IMR-90 (cell line): ENCODE data around the gene CDH22. TPM values are rescaled to one million over a fixed set of nuclear protein-coding genes. Genes with fewer than 3 reads are reported as not detected.

Experiments
- ATAC-seq: fragments of 200-7000 bp; cut with Tn5 transposase; 2 replicates; pipeline ENCODE4 v1.9.1; 2020; ENCODE audit warnings: low read depth, mild to moderate bottlenecking, moderate library complexity
- BruUV-seq: library from RNA; stranded (reverse); fragments of 400-500 nt; replicated peaks from 2 replicates; lab custom pipeline; 2021; lab: Mats Ljungman, UMichigan
- CTCF ChIA-PET: fragments of 300-600 bp; formaldehyde crosslinking; extraction: SDS; loops from one replicate; lab custom pipeline; 2021; ENCODE audit warnings: antibody characterized with exemption; lab: Yijun Ruan, JAX
- POLR2A ChIA-PET: fragments of 300-600 bp; sonication (Branson Sonifier 250); formaldehyde crosslinking; loops from one replicate; lab custom pipeline; 2022; ENCODE audit warnings: antibody characterized with exemption; ENCODE audit not compliant: unreplicated experiment; lab: Charles Lee
- DNase-seq: peaks from one replicate; pipeline ENCODE4 v3.0.0; 2013
- H2AFZ ChIP-seq: replicated peaks from 2 replicates; pipeline ENCODE3; 2013; ENCODE audit warnings: low read length, mild to moderate bottlenecking; ENCODE audit not compliant: poor library complexity
- H2AK5ac ChIP-seq: 2 replicates; pipeline ENCODE4 v1.6.1; 2013; ENCODE audit warnings: low read depth, low read length, inconsistent platforms
- H2AK9ac ChIP-seq: replicated peaks from 2 replicates; pipeline ENCODE3; 2013; ENCODE audit warnings: mild to moderate bottlenecking, low read depth, low read length, moderate library complexity; ENCODE audit not compliant: poor library complexity
- H2BK120ac ChIP-seq: 2 replicates; pipeline ENCODE4 v1.6.1; 2013; ENCODE audit warnings: low read depth, low read length, inconsistent platforms
- H2BK15ac ChIP-seq: 3 replicates; pipeline ENCODE4 v1.6.1; 2013; ENCODE audit warnings: low read depth, low read length, inconsistent platforms
- H2BK20ac ChIP-seq: 2 replicates; pipeline ENCODE4 v1.6.1; 2013; ENCODE audit warnings: low read depth, mild to moderate bottlenecking, inconsistent platforms, low read length, moderate library complexity
- H2BK5ac ChIP-seq: 2 replicates; pipeline ENCODE4 v1.6.1; 2013; ENCODE audit warnings: mild to moderate bottlenecking, low read depth, low read length, inconsistent platforms; ENCODE audit not compliant: poor library complexity, severe bottlenecking
- H3K14ac ChIP-seq: replicated peaks from 2 replicates; pipeline ENCODE4 v1.6.1; 2013; ENCODE audit warnings: low read depth, low read length, inconsistent platforms
- H3K18ac ChIP-seq: 2 replicates; pipeline ENCODE4 v1.6.1; 2013; ENCODE audit warnings: low read depth, low read length, control low read depth
- H3K23ac ChIP-seq: 2 replicates; pipeline ENCODE4 v1.6.1; 2013; ENCODE audit warnings: low read depth, low read length, inconsistent platforms
- H3K27ac ChIP-seq: 2 replicates; pipeline ENCODE4 v1.5.1; 2013; ENCODE audit warnings: mild to moderate bottlenecking, control low read depth, low read length; ENCODE audit not compliant: insufficient read depth
- H3K27me3 ChIP-seq: 2 replicates; pipeline ENCODE4 v1.6.1; 2013; ENCODE audit warnings: low read length; ENCODE audit not compliant: control insufficient read depth, insufficient read depth
- H3K36me3 ChIP-seq: 2 replicates; pipeline ENCODE4 v1.6.1; 2013; ENCODE audit warnings: low read length, mixed read lengths; ENCODE audit not compliant: control insufficient read depth, insufficient read depth
- H3K4ac ChIP-seq: 2 replicates; pipeline ENCODE4 v1.6.1; 2013; ENCODE audit warnings: low read depth, low read length, inconsistent platforms
- H3K4me1 ChIP-seq: 2 replicates; pipeline ENCODE4 v1.6.1; 2013; ENCODE audit warnings: low read length, mixed read lengths; ENCODE audit not compliant: control insufficient read depth, insufficient read depth
- H3K4me2 ChIP-seq: 2 replicates; pipeline ENCODE4 v1.6.1; 2013; ENCODE audit warnings: low read depth, mild to moderate bottlenecking, control low read depth, low read length, moderate library complexity
- H3K4me3 ChIP-seq: 2 replicates; pipeline ENCODE4 v1.5.1; 2013; ENCODE audit warnings: low read depth, mild to moderate bottlenecking, control low read depth, low read length, moderate library complexity; ENCODE audit not compliant: insufficient read depth
- H3K56ac ChIP-seq: 2 replicates; pipeline ENCODE4 v1.6.1; 2013; ENCODE audit warnings: low read length, inconsistent platforms; ENCODE audit not compliant: insufficient read depth; ENCODE audit errors: extremely low read depth
- H3K79me1 ChIP-seq, 2 experiments: 2 replicates each; pipeline ENCODE4 v1.6.1; 2013; ENCODE audit warnings: low read length in 2 of 2, inconsistent platforms in 1 of 2, low read depth in 1 of 2
- H3K9ac ChIP-seq: 2 replicates; pipeline ENCODE4 v1.6.1; 2013; ENCODE audit warnings: low read depth, low read length, control low read depth
- H3K9me1 ChIP-seq: 2 replicates; pipeline ENCODE4 v1.6.1; 2013; ENCODE audit warnings: low read length, inconsistent platforms; ENCODE audit not compliant: insufficient read depth
- H3K9me3 ChIP-seq: 2 replicates; pipeline ENCODE4 v1.6.1; 2013; ENCODE audit warnings: low read length; ENCODE audit not compliant: control insufficient read depth, insufficient read depth
- H4K20me1 ChIP-seq: 2 replicates; pipeline ENCODE4 v1.6.1; 2013; ENCODE audit warnings: low read length, inconsistent platforms; ENCODE audit not compliant: insufficient read depth
- H4K5ac ChIP-seq: 2 replicates; pipeline ENCODE4 v1.6.1; 2013; ENCODE audit warnings: mild to moderate bottlenecking, low read depth, low read length, control low read depth
- H4K8ac ChIP-seq, 2 experiments: 2 replicates each; pipeline ENCODE4 v1.6.1; 2013; ENCODE audit warnings: low read depth in 2 of 2, low read length in 2 of 2, control low read depth in 1 of 2, inconsistent platforms in 1 of 2
- H4K91ac ChIP-seq: 2 replicates; pipeline ENCODE4 v1.6.1; 2013; ENCODE audit warnings: low read depth, low read length, inconsistent platforms; ENCODE audit not compliant: insufficient read depth
- BHLHE40 ChIP-seq: fragments of 150-350 bp; IDR thresholded peaks from 2 replicates; pipeline ENCODE4 v1.6.1; 2016; ENCODE audit warnings: mild to moderate bottlenecking, low read depth, low read length
- CEBPB ChIP-seq: IDR thresholded peaks from 2 replicates; pipeline ENCODE4 v1.6.1; 2012; ENCODE audit warnings: low read depth, low read length, improper control_type of control experiment
- CHD1 ChIP-seq: IDR thresholded peaks from 2 replicates; pipeline ENCODE4 v1.6.1; 2012; ENCODE audit warnings: low read depth, low read length, improper control_type of control experiment
- ELK1 ChIP-seq: fragments of 150-350 bp; IDR thresholded peaks from 2 replicates; pipeline ENCODE4 v1.6.1; 2016; ENCODE audit warnings: low read depth, mild to moderate bottlenecking, low read length, moderate library complexity, borderline replicate concordance
- FOS ChIP-seq: fragments of 150-350 bp; IDR thresholded peaks from 2 replicates; pipeline ENCODE4 v1.6.1; 2016; ENCODE audit warnings: low read depth, low read length
- MAFK ChIP-seq: IDR thresholded peaks from 2 replicates; pipeline ENCODE4 v1.6.1; 2012; ENCODE audit warnings: low read depth, low read length, improper control_type of control experiment
- MAZ ChIP-seq: IDR thresholded peaks from 2 replicates; pipeline ENCODE4 v1.6.1; 2012; ENCODE audit warnings: low read depth, mild to moderate bottlenecking, low read length, improper control_type of control experiment, moderate library complexity, borderline replicate concordance
- MXI1 ChIP-seq: IDR thresholded peaks from 2 replicates; pipeline ENCODE4 v1.6.1; 2012; ENCODE audit warnings: low read depth, mild to moderate bottlenecking, low read length, moderate library complexity, borderline replicate concordance
- NFE2L2 ChIP-seq: fragments of 150-350 bp; IDR thresholded peaks from 2 replicates; pipeline ENCODE4 v1.6.1; 2016; ENCODE audit warnings: low read depth, mild to moderate bottlenecking, low read length
- POLR2A ChIP-seq: IDR thresholded peaks from 2 replicates; pipeline ENCODE4 v1.6.1; 2012; ENCODE audit warnings: mild to moderate bottlenecking, low read depth, low read length
- RAD21 ChIP-seq: IDR thresholded peaks from 2 replicates; pipeline ENCODE4 v1.6.1; 2012; ENCODE audit warnings: low read length, improper control_type of control experiment
- RCOR1 ChIP-seq: IDR thresholded peaks from 2 replicates; pipeline ENCODE4 v1.6.1; 2012; ENCODE audit warnings: mild to moderate bottlenecking, low read length, improper control_type of control experiment; ENCODE audit not compliant: insufficient replicate concordance
- RFX5 ChIP-seq: IDR thresholded peaks from 2 replicates; pipeline ENCODE4 v1.8.0; 2012; ENCODE audit warnings: low read depth, mild to moderate bottlenecking, low read length, moderate library complexity
- SMC3 ChIP-seq: fragments of 150-350 bp; IDR thresholded peaks from 2 replicates; pipeline ENCODE4 v1.6.1; 2016; ENCODE audit warnings: low read depth, mild to moderate bottlenecking, antibody characterized with exemption, low read length, moderate library complexity
- WGBS, 2 experiments: methylation state at CpG; one replicate each; pipeline versions ENCODE4 v1.1.5 to v1.1.7; 2013; ENCODE audit warnings: missing lambda C conversion rate in 2 of 2; ENCODE audit not compliant: insufficient read length in 1 of 2; ENCODE audit errors: extremely low coverage in 2 of 2; 5-methylcytosine and 5-hydroxymethylcytosine counted together
- dilution Hi-C: fragments of 300-500 bp; cut with HindIII; formaldehyde crosslinking; loops from one replicate; pipeline ENCODE4 v1.14.3; 2018; ENCODE audit warnings: low sequenced_read_pairs; ENCODE audit not compliant: unreplicated experiment
- in situ Hi-C: fragments of 300-500 bp; cut with MboI; formaldehyde crosslinking; loops from 3 replicates; pipeline ENCODE4 v1.14.3; 2019; ENCODE audit warnings: low sequenced_read_pairs, inconsistent platforms, mixed read lengths
- intact Hi-C: fragments of 100-400 bp; cut with micrococcal nuclease; formaldehyde crosslinking; loops from 2 replicates; pipeline ENCODE4 v1.10.0; 2022
- polyA plus RNA-seq, 3 experiments: library from polyadenylated mRNA; depleted of rRNA; stranded (reverse); fragments of >200 nt; gene quantifications; 2 replicates each; pipeline ENCODE4 v1.2.3, GENCODE V29; 2012; ENCODE audit warnings: low replicate concordance in 1 of 3
- total RNA-seq: library from RNA; depleted of rRNA; stranded (reverse); fragments of >200 nt; gene quantifications from 2 replicates; pipeline ENCODE4 v1.2.3, GENCODE V29; 2012
- TF ChIP-seq, protein P1 (sequence below): fragments of 150-350 bp; IDR thresholded peaks from 2 replicates; pipeline ENCODE4 v1.6.1; 2017; ENCODE audit warnings: mild to moderate bottlenecking, antibody characterized with exemption, low read length, low read depth
- TF ChIP-seq, protein P2 (sequence below): conservative IDR thresholded peaks from 2 replicates; pipeline ENCODE4 v1.5.1; 2012; ENCODE audit warnings: mild to moderate bottlenecking, low read depth, low read length, improper control_type of control experiment

Gene CDH22
- total and polyA plus RNA-seq, 2 of the 4 experiments (the other 2 are of a cell fraction), result not detected

DNA sequence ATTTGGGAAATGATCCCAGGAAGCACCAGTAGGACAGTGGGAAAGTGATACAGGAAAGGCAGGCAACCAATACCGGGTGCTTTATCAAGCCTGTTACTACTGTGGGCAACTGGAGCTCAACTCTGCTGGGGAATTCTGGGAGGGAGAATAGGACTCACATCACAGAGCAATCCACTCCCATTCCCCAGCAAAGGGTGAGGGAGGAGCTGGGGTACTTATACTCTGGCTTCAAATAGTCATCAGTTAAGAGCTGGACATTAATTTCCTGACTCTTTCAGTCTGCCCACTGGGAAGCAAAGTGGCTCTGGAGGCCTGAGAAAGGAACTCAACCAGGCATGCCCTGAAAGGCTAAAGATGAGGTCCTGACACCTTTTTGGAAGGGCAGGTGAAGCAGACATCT, 17.5 kb upstream of the CDH22 start:
- DNase-seq, result no peak
- Histone ChIP-seq H2BK5ac (no peak overlapping the region), H2AK9ac (no peak overlapping the region), H3K36me3 (no peaks in the 10 kb centered on the region), H3K9me1 (no peaks in the 10 kb centered on the region), H4K5ac (no peak overlapping the region), H3K27me3 (peaks cover 49% of the 10 kb centered on the region), H3K9ac (no peak overlapping the region), H2BK20ac (no peak overlapping the region), H2BK120ac (no peak overlapping the region), H3K4me1 (no peaks in the 10 kb centered on the region), H2AFZ (no peak overlapping the region), H3K79me1 (no peaks in the 10 kb centered on the region), H2AK5ac (no peak overlapping the region), H3K9me3 (no peaks in the 10 kb centered on the region), H3K4ac (no peak overlapping the region), H3K27ac (no peak overlapping the region), H4K20me1 (no peaks in the 10 kb centered on the region), H3K56ac (no peak overlapping the region), H4K8ac (no peak overlapping the region), H3K14ac (no peak overlapping the region), H3K23ac (no peak overlapping the region), H2BK15ac (no peak overlapping the region), H3K18ac (no peak overlapping the region), H3K4me3 (no peak overlapping the region), H3K4me2 (no peak overlapping the region), H4K91ac (no peak overlapping the region)
- POLR2A ChIA-PET, result no interaction called here
- no CpG with 5 or more reads among the region's 1 CpG for WGBS, 2 experiments
- TF ChIP-seq RFX5, result no peak
- TF ChIP-seq NFE2L2, result no peak
- no peak for TF ChIP-seq SMC3
- no peak for TF ChIP-seq POLR2A
- TF ChIP-seq RCOR1, result no peak
- no peak for TF ChIP-seq MAFK
- no peak for TF ChIP-seq CHD1
- no peak for TF ChIP-seq BHLHE40
- TF ChIP-seq MXI1, result no peak
- no peak for TF ChIP-seq FOS
- TF ChIP-seq RAD21, result no peak
- TF ChIP-seq, protein P1, sequence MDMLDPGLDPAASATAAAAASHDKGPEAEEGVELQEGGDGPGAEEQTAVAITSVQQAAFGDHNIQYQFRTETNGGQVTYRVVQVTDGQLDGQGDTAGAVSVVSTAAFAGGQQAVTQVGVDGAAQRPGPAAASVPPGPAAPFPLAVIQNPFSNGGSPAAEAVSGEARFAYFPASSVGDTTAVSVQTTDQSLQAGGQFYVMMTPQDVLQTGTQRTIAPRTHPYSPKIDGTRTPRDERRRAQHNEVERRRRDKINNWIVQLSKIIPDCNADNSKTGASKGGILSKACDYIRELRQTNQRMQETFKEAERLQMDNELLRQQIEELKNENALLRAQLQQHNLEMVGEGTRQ, result no peak
- TF ChIP-seq ELK1, result no peak
- TF ChIP-seq CEBPB, result no peak
- TF ChIP-seq, protein P2, sequence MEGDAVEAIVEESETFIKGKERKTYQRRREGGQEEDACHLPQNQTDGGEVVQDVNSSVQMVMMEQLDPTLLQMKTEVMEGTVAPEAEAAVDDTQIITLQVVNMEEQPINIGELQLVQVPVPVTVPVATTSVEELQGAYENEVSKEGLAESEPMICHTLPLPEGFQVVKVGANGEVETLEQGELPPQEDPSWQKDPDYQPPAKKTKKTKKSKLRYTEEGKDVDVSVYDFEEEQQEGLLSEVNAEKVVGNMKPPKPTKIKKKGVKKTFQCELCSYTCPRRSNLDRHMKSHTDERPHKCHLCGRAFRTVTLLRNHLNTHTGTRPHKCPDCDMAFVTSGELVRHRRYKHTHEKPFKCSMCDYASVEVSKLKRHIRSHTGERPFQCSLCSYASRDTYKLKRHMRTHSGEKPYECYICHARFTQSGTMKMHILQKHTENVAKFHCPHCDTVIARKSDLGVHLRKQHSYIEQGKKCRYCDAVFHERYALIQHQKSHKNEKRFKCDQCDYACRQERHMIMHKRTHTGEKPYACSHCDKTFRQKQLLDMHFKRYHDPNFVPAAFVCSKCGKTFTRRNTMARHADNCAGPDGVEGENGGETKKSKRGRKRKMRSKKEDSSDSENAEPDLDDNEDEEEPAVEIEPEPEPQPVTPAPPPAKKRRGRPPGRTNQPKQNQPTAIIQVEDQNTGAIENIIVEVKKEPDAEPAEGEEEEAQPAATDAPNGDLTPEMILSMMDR, result no peak
- no peak for TF ChIP-seq MAZ
- in situ Hi-C loops (no loop called here), dilution Hi-C loops (no loop called here), intact Hi-C loops (loop anchor here (5.0 kb wide), 1 partner anchor 193 kb away; no protein-coding TSS in a partner anchor)
- no peak for ATAC-seq
- BruUV-seq, result no TSS peak
- CTCF ChIA-PET, result no interaction called here
